Mesenchymal stem cell (in vitro differentiated cells and primary cell): ENCODE results near the gene RTKN.

ENCODE experiments used
- DNase-seq: peaks from one replicate; pipeline ENCODE4 v3.0.0-alpha.2; 2013
- H2AFZ ChIP-seq: one replicate; pipeline ENCODE4 v1.6.1; 2013; ENCODE audit warnings: low read depth, mild to moderate bottlenecking, control low read depth, inconsistent platforms, low read length, moderate library complexity
- H2AK5ac ChIP-seq: 2 replicates; pipeline ENCODE4 v1.6.1; 2013; ENCODE audit warnings: low read length, moderate library complexity, mild to moderate bottlenecking, inconsistent platforms; ENCODE audit not compliant: severe bottlenecking
- H2BK120ac ChIP-seq: one replicate; pipeline ENCODE4 v1.6.1; 2013; ENCODE audit warnings: low read depth, mild to moderate bottlenecking, inconsistent platforms, low read length, moderate library complexity
- H2BK12ac ChIP-seq, 2 experiments: one replicate each; pipeline ENCODE4 v1.6.1; 2013; ENCODE audit warnings: inconsistent platforms in 2 of 2, low read length in 2 of 2, mild to moderate bottlenecking in 2 of 2, moderate library complexity in 2 of 2, control low read depth in 1 of 2
- H2BK15ac ChIP-seq: one replicate; pipeline ENCODE4 v1.6.1; 2013; ENCODE audit warnings: mild to moderate bottlenecking, low read depth, inconsistent platforms; ENCODE audit not compliant: poor library complexity, severe bottlenecking
- H2BK5ac ChIP-seq: 2 replicates; pipeline ENCODE4 v1.6.1; 2013; ENCODE audit warnings: low read depth, mild to moderate bottlenecking, low read length, control low read depth, inconsistent platforms; ENCODE audit not compliant: poor library complexity, severe bottlenecking
- H3K14ac ChIP-seq, 2 experiments: one replicate each; pipeline ENCODE4 v1.6.1; 2013; ENCODE audit warnings: inconsistent platforms in 2 of 2, low read length in 2 of 2, control low read depth in 1 of 2, mild to moderate bottlenecking in 1 of 2, moderate library complexity in 1 of 2
- H3K18ac ChIP-seq, 2 experiments: one replicate each; pipeline ENCODE4 v1.6.1; 2013; ENCODE audit warnings: inconsistent platforms in 2 of 2, low read length in 2 of 2, control low read depth in 1 of 2, low read depth in 1 of 2, mild to moderate bottlenecking in 1 of 2
- H3K23ac ChIP-seq, 2 experiments: one replicate each; pipeline ENCODE4 v1.6.1; 2013; ENCODE audit warnings: inconsistent platforms in 2 of 2, low read length in 2 of 2, mild to moderate bottlenecking in 2 of 2, moderate library complexity in 2 of 2, control low read depth in 1 of 2
- H3K27ac ChIP-seq: 2 replicates; pipeline ENCODE4 v1.5.1; 2013; ENCODE audit warnings: mild to moderate bottlenecking, moderate library complexity, low read length, control low read depth, inconsistent platforms; ENCODE audit not compliant: poor library complexity, severe bottlenecking
- H3K27me3 ChIP-seq, 2 experiments: 2 replicates each; pipeline versions ENCODE4 v1.6.1 to v1.7.0; 2013; ENCODE audit warnings: low read length in 2 of 2, mild to moderate bottlenecking in 2 of 2, moderate library complexity in 2 of 2, control low read depth in 1 of 2, inconsistent platforms in 1 of 2; ENCODE audit not compliant: control insufficient read depth in 1 of 2, insufficient read depth in 1 of 2
- H3K36me3 ChIP-seq, 2 experiments: 2 replicates each; pipeline versions ENCODE4 v1.6.1 to v1.7.0; 2013; ENCODE audit warnings: low read length in 2 of 2, control low read depth in 1 of 2, inconsistent platforms in 1 of 2, low read depth in 1 of 2, mild to moderate bottlenecking in 1 of 2; ENCODE audit not compliant: insufficient read depth in 2 of 2, control insufficient read depth in 1 of 2
- H3K4ac ChIP-seq, 2 experiments: one replicate each; pipeline ENCODE4 v1.6.1; 2013; ENCODE audit warnings: inconsistent platforms in 2 of 2, low read length in 2 of 2, mild to moderate bottlenecking in 2 of 2, moderate library complexity in 2 of 2, control low read depth in 1 of 2, low read depth in 1 of 2
- H3K4me1 ChIP-seq: 2 replicates; pipeline ENCODE4 v1.6.1; 2013; ENCODE audit warnings: low read depth, low read length, control low read depth; ENCODE audit not compliant: control insufficient read depth, insufficient read depth
- H3K4me2 ChIP-seq: 2 replicates; pipeline ENCODE4 v1.6.1; 2013; ENCODE audit warnings: low read length, mild to moderate bottlenecking, inconsistent platforms; ENCODE audit not compliant: poor library complexity, severe bottlenecking
- H3K4me3 ChIP-seq, 2 experiments: 2 replicates each; pipeline versions ENCODE4 v1.5.1 to v1.7.0; 2013; ENCODE audit warnings: low read length in 2 of 2, mild to moderate bottlenecking in 2 of 2, control low read depth in 1 of 2, low read depth in 1 of 2; ENCODE audit not compliant: insufficient read depth in 1 of 2
- H3K79me1 ChIP-seq: replicated peaks from 2 replicates; pipeline ENCODE4 v1.6.1; 2013; ENCODE audit warnings: mild to moderate bottlenecking, control low read depth, low read length, inconsistent platforms; ENCODE audit not compliant: poor library complexity, severe bottlenecking
- H3K9ac ChIP-seq: 2 replicates; pipeline ENCODE4 v1.7.0; 2013; ENCODE audit warnings: mild to moderate bottlenecking, low read length, moderate library complexity
- H3K9me3 ChIP-seq: 2 replicates; pipeline ENCODE4 v1.7.0; 2013; ENCODE audit warnings: mild to moderate bottlenecking, low read length; ENCODE audit not compliant: control insufficient read depth
- H4K8ac ChIP-seq: one replicate; pipeline ENCODE4 v1.6.1; 2013; ENCODE audit warnings: inconsistent platforms, mild to moderate bottlenecking, low read length, moderate library complexity
- H4K91ac ChIP-seq: one replicate; pipeline ENCODE4 v1.6.1; 2013; ENCODE audit warnings: mild to moderate bottlenecking, low read length, inconsistent platforms
- WGBS: methylation state at CpG from one replicate; pipeline ENCODE4 v1.1.7; 2013; ENCODE audit warnings: mixed read lengths; 5-methylcytosine and 5-hydroxymethylcytosine counted together

RTKN gene

GRCh38 chr2:74439803-74440377 is 1.8 kb downstream of the RTKN start:
- peak overlapping the region; percentile 95 for H4K91ac ChIP-seq
- 6% methylated on average over 13 of the region's 14 CpGs for WGBS
- H2BK120ac ChIP-seq = peak overlapping the region; percentile 96
- peaks cover 31% of the 10 kb centered on the region for H3K79me1 ChIP-seq
- H3K9ac ChIP-seq = peak overlapping the region; percentile 88
- H2BK5ac ChIP-seq = peak overlapping the region; percentile 19
- peak overlapping the region; percentile 41 for H4K8ac ChIP-seq
- peak overlapping the region; percentile 5 for H2BK15ac ChIP-seq
- H3K4me3 ChIP-seq = peak overlapping the region; percentile 55 to 84
- no peaks in the 10 kb centered on the region for H3K9me3 ChIP-seq
- H3K4ac ChIP-seq = peak overlapping the region; percentile 62 to 90
- H2AFZ ChIP-seq = no peak overlapping the region
- peak overlapping the region; percentile 59 for H2AK5ac ChIP-seq
- peak overlapping the region; percentile 78 to 95 for H3K18ac ChIP-seq
- no peak overlapping the region for H3K23ac ChIP-seq
- H3K36me3 ChIP-seq = peaks cover 5 to 12% of the 10 kb centered on the region in 2 experiments
- H3K27me3 ChIP-seq = peaks cover 0 to 12% of the 10 kb centered on the region in 2 experiments
- H3K4me1 ChIP-seq = peaks cover 33% of the 10 kb centered on the region
- peak overlapping the region; percentile 85 for H3K27ac ChIP-seq
- H2BK12ac ChIP-seq = no peak overlapping the region
- H3K14ac ChIP-seq = peak overlapping the region in 1 of 2 experiments; percentile 36
- peak; percentile 73 for DNase-seq
- peak overlapping the region; percentile 82 for H3K4me2 ChIP-seq

DNA sequence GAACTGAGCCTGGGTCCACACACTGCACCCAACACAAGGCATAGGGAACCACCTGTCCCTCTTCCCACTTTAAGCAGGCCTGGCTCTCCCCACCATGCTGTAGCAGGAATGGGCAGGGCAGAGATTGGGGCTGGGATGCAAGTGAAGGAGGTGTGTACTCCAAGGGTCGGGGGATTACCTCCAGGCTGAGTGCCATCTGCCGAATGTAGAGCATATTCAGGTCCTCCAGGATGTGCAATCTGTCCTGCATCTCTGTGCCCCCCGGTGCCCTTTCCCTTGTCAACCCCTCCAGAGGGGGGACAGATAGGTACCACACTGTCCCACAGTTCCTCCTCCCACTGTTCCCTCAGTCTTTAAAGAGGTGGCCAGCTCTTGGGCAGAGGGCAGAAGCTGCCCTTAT is 2.4 kb downstream of the RTKN start:
- H2AK5ac ChIP-seq = peak overlapping the region; percentile 59
- peak overlapping the region in 1 of 2 experiments; percentile 46 for H3K14ac ChIP-seq
- peaks cover 30% of the 10 kb centered on the region for H3K4me1 ChIP-seq
- H3K23ac ChIP-seq = no peak overlapping the region
- H3K9ac ChIP-seq = peak overlapping the region; percentile 88
- no peaks in the 10 kb centered on the region for H3K9me3 ChIP-seq
- H3K27ac ChIP-seq = peak overlapping the region; percentile 9
- no peak overlapping the region for H2BK15ac ChIP-seq
- H2BK5ac ChIP-seq = no peak overlapping the region
- H3K79me1 ChIP-seq = peaks cover 34% of the 10 kb centered on the region
- peak overlapping the region; percentile 62 to 90 for H3K4ac ChIP-seq
- peak overlapping the region; percentile 96 for H2BK120ac ChIP-seq
- no peak for DNase-seq
- WGBS = 73% methylated on average over 3 of the region's 3 CpGs
- H2AFZ ChIP-seq = no peak overlapping the region
- peaks cover 5 to 14% of the 10 kb centered on the region in 2 experiments for H3K36me3 ChIP-seq
- no peak overlapping the region for H4K8ac ChIP-seq
- H4K91ac ChIP-seq = no peak overlapping the region
- H3K27me3 ChIP-seq = peaks cover 0 to 12% of the 10 kb centered on the region in 2 experiments
- peak overlapping the region; percentile 55 to 84 for H3K4me3 ChIP-seq
- H2BK12ac ChIP-seq = peak overlapping the region; percentile 4 to 20
- peak overlapping the region; percentile 82 for H3K4me2 ChIP-seq
- peak overlapping the region; percentile 51 to 72 for H3K18ac ChIP-seq

DNA sequence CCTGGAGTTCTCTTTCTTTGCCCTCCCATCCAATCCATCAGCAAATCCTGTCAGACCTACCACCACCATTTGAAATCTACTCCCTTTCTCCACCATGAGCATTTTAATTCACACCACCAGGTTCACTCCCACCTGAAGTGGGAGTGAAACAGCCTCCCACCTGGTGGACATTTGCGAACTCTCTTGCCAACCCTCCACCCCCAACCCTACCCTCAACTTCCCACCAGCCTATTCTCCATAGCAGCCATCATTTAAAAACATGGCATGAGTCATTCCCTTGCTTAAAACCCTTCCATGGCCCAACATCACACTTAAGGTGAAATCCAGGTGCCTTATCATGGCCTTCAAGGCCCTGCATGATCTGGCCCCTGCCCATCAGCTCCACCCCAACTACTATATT is 3.5 kb downstream of the RTKN start:
- H3K4ac ChIP-seq = no peak overlapping the region
- no peak overlapping the region for H2BK12ac ChIP-seq
- H3K18ac ChIP-seq = no peak overlapping the region
- no peak overlapping the region for H3K4me2 ChIP-seq
- no peak overlapping the region for H3K14ac ChIP-seq
- H2BK120ac ChIP-seq = no peak overlapping the region
- H3K27ac ChIP-seq = no peak overlapping the region
- no peak overlapping the region for H2BK5ac ChIP-seq
- H4K91ac ChIP-seq = no peak overlapping the region
- peaks cover 0 to 12% of the 10 kb centered on the region in 2 experiments for H3K27me3 ChIP-seq
- H3K79me1 ChIP-seq = peaks cover 34% of the 10 kb centered on the region
- DNase-seq = no peak
- no peak overlapping the region for H2AK5ac ChIP-seq
- no peak overlapping the region for H3K23ac ChIP-seq
- no peak overlapping the region for H2BK15ac ChIP-seq
- peaks cover 5 to 14% of the 10 kb centered on the region in 2 experiments for H3K36me3 ChIP-seq
- H3K4me1 ChIP-seq = peaks cover 28% of the 10 kb centered on the region
- H2AFZ ChIP-seq = no peak overlapping the region
- no peak overlapping the region for H3K9ac ChIP-seq
- H4K8ac ChIP-seq = no peak overlapping the region
- no peaks in the 10 kb centered on the region for H3K9me3 ChIP-seq
- WGBS = 95% methylated on average over 1 of the region's 1 CpG
- no peak overlapping the region for H3K4me3 ChIP-seq

- 75% methylated on average over 5 of the region's 6 CpGs for WGBS
Observed at GRCh38 chr2:74436848-74437695, 4.7 kb downstream of the RTKN start.

More at GRCh38 chr2:74436848-74437695, 4.7 kb downstream of the RTKN start:
- Histone ChIP-seq H3K4me2 (no peak overlapping the region), H2AK5ac (no peak overlapping the region), H2AFZ (no peak overlapping the region), H3K27me3 (peaks cover 0 to 12% of the 10 kb centered on the region in 2 experiments), H2BK15ac (no peak overlapping the region), H3K4me3 (no peak overlapping the region), H3K4ac (no peak overlapping the region), H3K27ac (no peak overlapping the region), H3K14ac (no peak overlapping the region), H2BK120ac (no peak overlapping the region), H3K79me1 (peaks cover 41% of the 10 kb centered on the region), H2BK12ac (no peak overlapping the region), H3K9me3 (no peaks in the 10 kb centered on the region), H4K91ac (no peak overlapping the region), H4K8ac (no peak overlapping the region), H2BK5ac (no peak overlapping the region), H3K4me1 (peaks cover 24% of the 10 kb centered on the region), H3K36me3 (peaks cover 7 to 19% of the 10 kb centered on the region in 2 experiments), H3K23ac (no peak overlapping the region), H3K18ac (no peak overlapping the region), H3K9ac (no peak overlapping the region)
- DNase-seq = no peak
